ENCODE results near the gene TPGS1.

GRCh38 chr19:533364-534058 lies 26.2 kb downstream of the TPGS1 start:
- TF ChIP-seq POLR2A (IDR thresholded peaks at IDR 0.05; ENCODE audit: low read length) (no peak), GATA1 (IDR thresholded peaks at IDR 0.05; ENCODE audit: low read depth, low read length) (no peak)
